Esophagus squamous epithelium (tissue), 5 donors: ENCODE data around the gene UBE2C. TPM values are rescaled to one million over a fixed set of nuclear protein-coding genes. Genes with fewer than 3 reads are reported as not detected.

ENCODE experiments used
- DNase-seq: peaks from one replicate; lab custom pipeline; 2025; lab: John Stamatoyannopoulos, UW
- H3K27ac ChIP-seq, 4 donors: fragments of 200-600 bp; sonication (generic); one replicate each; pipeline ENCODE4 v1.5.1; 2016 to 2019; ENCODE audit warnings: mild to moderate bottlenecking in 1 of 4
- H3K27me3 ChIP-seq, 4 donors: fragments of 200-600 bp; sonication (generic); 1 replicate in 3 of 4; 2 replicates in 1 of 4; pipeline versions ENCODE4 v1.5.1 to v1.6.0; 2017 to 2021; ENCODE audit warnings: antibody characterized with exemption in 1 of 4
- H3K36me3 ChIP-seq, 3 donors: fragments of 200-600 bp; sonication (generic); one replicate each; pipeline ENCODE4 v1.5.1; 2016 to 2019
- H3K4me1 ChIP-seq, 3 donors: fragments of 200-600 bp; sonication (generic); one replicate each; pipeline ENCODE4 v1.5.1; 2017 to 2019
- H3K4me3 ChIP-seq, 4 donors: fragments of 200-600 bp; sonication (generic); 1 replicate in 3 of 4; 2 replicates in 1 of 4; pipeline ENCODE4 v1.5.1; 2016 to 2019; ENCODE audit warnings: mild to moderate bottlenecking in 2 of 4, moderate library complexity in 1 of 4
- H3K9me3 ChIP-seq, 3 donors: fragments of 200-600 bp; sonication (generic); one replicate each; pipeline ENCODE4 v1.5.1; 2016 to 2019
- POLR2A ChIP-seq, 4 donors: fragments of 450-650 bp; IDR thresholded peaks; one replicate each; pipeline ENCODE4 v1.6.1; 2017; ENCODE audit warnings: antibody characterized with exemption in 4 of 4, mild to moderate bottlenecking in 4 of 4, moderate library complexity in 3 of 4
- WGBS, 2 donors: methylation state at CpG; one replicate each; pipeline ENCODE4 v1.1.5; 2018; 5-methylcytosine and 5-hydroxymethylcytosine counted together
- intact Hi-C: fragments of 100-400 bp; cut with DNase I; formaldehyde crosslinking; loops from one replicate; pipeline ENCODE4 v1.15.0; 2022
- small RNA-seq, 4 donors: library from RNA; depleted of rRNA; stranded (forward); fragments of <200 nt; gene quantifications; one replicate each; pipeline ENCODE3, GENCODE V24; 2016
- total RNA-seq, 4 donors: library from RNA; depleted of rRNA; stranded (reverse); fragments of >200 nt; gene quantifications; one replicate each; pipeline ENCODE4 v1.1.0, GENCODE V29; 2016
- TF ChIP-seq, protein P1 (sequence below), 6 experiments: fragments of 450-650 bp in 4 of 6; fragments of 200-600 bp in 2 of 6; sonication (generic) in 2 of 6; IDR thresholded peaks; one replicate each; pipeline ENCODE4 v1.5.1; 2016 to 2019; ENCODE audit warnings: antibody characterized with exemption in 6 of 6, mild to moderate bottlenecking in 4 of 6, moderate library complexity in 4 of 6
- donor health status: DM: yes; HTN: yes; CAD: no.

The UBE2C gene
- total RNA-seq, 4 donors from 2014 or later = 17.4 to 54.4 (median 31.2) TPM

DNA sequence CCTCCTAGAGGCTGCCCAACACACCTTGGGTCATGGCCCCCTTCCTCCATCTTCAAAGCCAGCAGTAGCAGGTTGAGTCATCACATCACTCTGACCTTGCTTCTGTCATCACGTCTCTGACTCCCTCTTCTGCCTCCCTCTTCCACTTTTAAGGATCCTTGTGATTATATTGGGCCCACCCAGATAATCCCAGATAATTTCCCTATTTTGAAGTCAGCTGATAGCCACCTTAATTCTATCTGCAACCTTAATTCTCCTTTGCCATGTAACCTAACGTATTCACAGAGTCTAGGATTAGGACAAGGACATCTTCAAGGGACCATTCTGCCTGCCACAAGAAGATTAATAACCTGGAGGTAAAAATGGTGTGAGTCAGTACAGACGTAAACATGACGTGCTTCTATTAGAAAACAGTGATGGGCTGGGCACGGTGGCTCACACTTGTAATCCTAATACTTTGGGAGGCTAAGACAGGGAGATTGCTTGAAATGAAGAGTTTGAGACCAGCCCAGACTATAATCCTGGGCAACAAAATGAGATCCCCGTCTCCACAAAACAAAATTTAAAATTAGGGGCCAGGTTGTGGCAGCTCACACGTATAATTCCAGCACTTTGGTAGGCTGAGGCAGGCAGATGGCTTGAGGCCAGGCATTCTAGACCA is 48.2 kb downstream of the UBE2C start:
- intact Hi-C loops = no loop called here
- no peak overlapping the region for H3K27ac ChIP-seq
- H3K4me1 ChIP-seq = peaks cover 16 to 30% (median 21%) of the 10 kb centered on the region in 3 donors
- H3K4me3 ChIP-seq = no peak overlapping the region
- no peak for DNase-seq
- 34 to 48% methylated on average over 7 of the region's 7 CpGs for WGBS, 2 donors
- TF ChIP-seq, protein P1, sequence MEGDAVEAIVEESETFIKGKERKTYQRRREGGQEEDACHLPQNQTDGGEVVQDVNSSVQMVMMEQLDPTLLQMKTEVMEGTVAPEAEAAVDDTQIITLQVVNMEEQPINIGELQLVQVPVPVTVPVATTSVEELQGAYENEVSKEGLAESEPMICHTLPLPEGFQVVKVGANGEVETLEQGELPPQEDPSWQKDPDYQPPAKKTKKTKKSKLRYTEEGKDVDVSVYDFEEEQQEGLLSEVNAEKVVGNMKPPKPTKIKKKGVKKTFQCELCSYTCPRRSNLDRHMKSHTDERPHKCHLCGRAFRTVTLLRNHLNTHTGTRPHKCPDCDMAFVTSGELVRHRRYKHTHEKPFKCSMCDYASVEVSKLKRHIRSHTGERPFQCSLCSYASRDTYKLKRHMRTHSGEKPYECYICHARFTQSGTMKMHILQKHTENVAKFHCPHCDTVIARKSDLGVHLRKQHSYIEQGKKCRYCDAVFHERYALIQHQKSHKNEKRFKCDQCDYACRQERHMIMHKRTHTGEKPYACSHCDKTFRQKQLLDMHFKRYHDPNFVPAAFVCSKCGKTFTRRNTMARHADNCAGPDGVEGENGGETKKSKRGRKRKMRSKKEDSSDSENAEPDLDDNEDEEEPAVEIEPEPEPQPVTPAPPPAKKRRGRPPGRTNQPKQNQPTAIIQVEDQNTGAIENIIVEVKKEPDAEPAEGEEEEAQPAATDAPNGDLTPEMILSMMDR (IDR thresholded peaks at IDR 0.05) = no peak
- TF ChIP-seq POLR2A (IDR thresholded peaks at IDR 0.05) = no peak
- no peaks in the 10 kb centered on the region for H3K9me3 ChIP-seq
- H3K27me3 ChIP-seq = no peaks in the 10 kb centered on the region
- H3K36me3 ChIP-seq = no peaks in the 10 kb centered on the region

DNA sequence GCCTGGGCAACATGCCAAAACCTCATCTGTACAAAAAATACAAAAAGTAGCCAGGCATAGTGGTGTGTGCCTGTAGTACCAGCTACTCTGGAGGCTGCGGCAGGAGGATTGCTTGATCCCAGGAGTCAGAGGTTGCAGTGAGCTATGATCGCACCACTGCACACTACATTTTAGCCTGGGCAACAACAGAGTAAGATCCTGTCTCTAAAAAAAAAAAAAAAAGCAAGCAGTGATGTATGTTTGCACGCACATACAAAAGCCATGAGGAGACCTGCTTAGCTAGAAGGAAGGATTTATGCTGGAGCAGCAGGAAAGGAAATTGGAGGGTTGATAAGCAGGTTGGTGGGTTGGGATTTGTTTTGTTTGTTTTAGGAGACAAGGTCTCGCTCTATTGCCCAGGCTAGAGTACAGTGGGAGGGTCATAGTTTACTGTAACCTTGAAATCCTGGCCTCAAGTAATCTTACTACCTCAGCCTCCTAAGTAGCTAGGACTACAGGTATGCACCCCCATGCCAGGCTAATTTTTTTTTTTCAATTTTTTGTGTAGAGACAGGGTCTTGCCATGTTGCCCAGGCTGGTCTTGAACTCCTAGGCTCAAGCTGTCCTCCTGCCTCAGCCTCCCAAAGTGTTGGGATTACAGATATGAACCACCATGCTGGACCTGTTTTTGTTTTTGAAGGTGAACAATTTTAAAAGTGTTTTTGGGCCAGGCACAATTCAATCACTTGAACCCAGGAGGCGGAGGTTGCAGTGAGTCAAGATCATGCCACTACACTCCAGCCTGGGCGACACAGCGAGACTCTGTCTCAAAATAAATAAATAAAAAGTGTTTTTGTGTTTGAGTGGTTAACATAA is 49.0 kb downstream of the UBE2C start:
- Histone ChIP-seq H3K9me3 (no peaks in the 10 kb centered on the region), H3K4me1 (peaks cover 8 to 22% (median 13%) of the 10 kb centered on the region in 3 donors), H3K27me3 (no peaks in the 10 kb centered on the region), H3K4me3 (no peak overlapping the region), H3K27ac (no peak overlapping the region), H3K36me3 (no peaks in the 10 kb centered on the region)
- intact Hi-C loops = no loop called here
- DNase-seq = no peak
- TF ChIP-seq, protein P1 (IDR thresholded peaks at IDR 0.05) = no peak
- no peak for TF ChIP-seq POLR2A (IDR thresholded peaks at IDR 0.05)
- WGBS, 2 donors = 91% methylated on average over 7 of the region's 7 CpGs

DNA sequence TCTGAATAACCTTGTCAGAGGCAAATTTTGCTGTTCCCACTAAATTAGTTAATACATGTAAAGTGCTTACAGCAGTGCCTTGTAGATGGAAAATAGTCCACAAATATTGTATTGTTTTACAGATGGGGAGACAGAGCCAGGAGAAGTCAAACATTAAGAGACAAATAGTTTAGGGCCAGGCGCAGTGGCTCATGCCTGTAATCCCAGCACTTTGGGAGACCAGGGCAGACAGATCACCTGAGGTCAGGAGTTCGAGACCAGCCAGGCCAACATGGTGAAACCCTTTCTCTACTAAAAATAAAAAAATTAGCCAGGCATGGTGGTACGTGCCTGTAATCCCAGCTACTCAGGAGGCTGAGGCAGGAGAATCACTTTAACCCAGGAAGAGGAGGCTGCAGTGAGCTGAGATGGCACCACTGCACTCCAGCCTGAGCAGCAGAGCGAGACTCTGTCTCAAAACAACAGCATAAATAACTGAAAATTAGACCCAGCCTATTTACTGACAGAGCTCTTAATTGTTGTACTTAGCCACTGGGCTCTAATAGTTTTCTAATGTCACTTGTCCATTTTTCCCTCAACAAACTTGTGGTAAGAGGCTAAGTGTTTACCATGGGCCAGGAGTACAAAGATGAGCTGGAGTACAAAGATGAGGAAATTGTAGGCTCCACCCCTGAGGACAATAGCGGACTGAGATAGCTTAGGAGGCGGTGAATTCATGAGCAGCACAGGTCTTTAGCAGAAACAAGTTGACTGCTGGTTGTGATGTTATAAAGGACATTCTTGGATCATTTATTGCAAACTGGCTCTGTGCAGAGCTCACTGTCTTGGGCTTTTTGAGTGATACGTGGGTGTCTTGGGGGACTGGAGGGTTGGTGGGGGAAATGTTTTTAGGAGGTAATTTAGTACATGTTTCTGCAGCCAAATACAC is 51.4 kb downstream of the UBE2C start:
- no peak for DNase-seq
- no peak overlapping the region for H3K27ac ChIP-seq
- WGBS, 2 donors = 83 to 85% methylated on average over 7 of the region's 7 CpGs
- TF ChIP-seq, protein P1 (IDR thresholded peaks at IDR 0.05) = no peak
- TF ChIP-seq POLR2A (IDR thresholded peaks at IDR 0.05) = no peak
- H3K9me3 ChIP-seq = no peaks in the 10 kb centered on the region
- no peak overlapping the region for H3K4me3 ChIP-seq
- H3K27me3 ChIP-seq = no peaks in the 10 kb centered on the region
- H3K36me3 ChIP-seq = no peaks in the 10 kb centered on the region
- peaks cover 0 to 2% (median 0%) of the 10 kb centered on the region in 3 donors for H3K4me1 ChIP-seq
- intact Hi-C loops = no loop called here

DNA sequence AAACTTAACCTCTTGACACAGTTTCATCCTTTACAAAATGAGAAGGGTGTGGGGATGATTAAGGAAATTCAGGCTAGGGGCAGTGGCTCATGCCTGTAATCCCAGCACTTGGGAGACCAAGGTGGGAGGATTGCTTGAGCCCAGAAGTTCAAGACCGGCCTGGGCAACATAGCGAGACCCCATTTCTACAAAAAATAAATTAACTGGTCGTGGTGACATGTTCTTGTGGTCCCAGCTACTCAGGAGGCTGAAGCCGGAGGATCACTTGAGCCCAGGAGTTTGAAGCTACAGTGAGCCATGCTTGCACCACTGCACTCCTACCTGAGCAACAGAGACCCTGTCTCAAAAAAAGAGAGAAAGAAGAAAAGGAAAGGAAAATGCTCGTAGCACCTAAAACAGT is 54.0 kb downstream of the UBE2C start:
- H3K27me3 ChIP-seq = no peaks in the 10 kb centered on the region
- H3K9me3 ChIP-seq = no peaks in the 10 kb centered on the region
- DNase-seq = no peak
- TF ChIP-seq, protein P1 (IDR thresholded peaks at IDR 0.05) = no peak
- no peak for TF ChIP-seq POLR2A (IDR thresholded peaks at IDR 0.05)
- intact Hi-C loops = no loop called here
- no peaks in the 10 kb centered on the region for H3K4me1 ChIP-seq
- no peak overlapping the region for H3K4me3 ChIP-seq
- 93 to 95% methylated on average over 5 of the region's 5 CpGs for WGBS, 2 donors
- H3K36me3 ChIP-seq = no peaks in the 10 kb centered on the region
- no peak overlapping the region for H3K27ac ChIP-seq

Small RNA genes lying within 50 kb of the gene (small RNA-seq; reads per million reads assigned to genes)
- gene RNU6ATAC38P = 0 reads per million in 4 donors

Other genes starting within 250 kb of the UBE2C start
- gene WFDC8, start 233.4 kb upstream of the UBE2C start, total RNA-seq = not detected
- not detected for gene WFDC10A, start 182.9 kb upstream of the UBE2C start, total RNA-seq
- not detected for gene WFDC9, start 181.4 kb upstream of the UBE2C start, total RNA-seq
- gene WFDC11, start 142.4 kb upstream of the UBE2C start, total RNA-seq = not detected
- not detected for gene WFDC13, start 110.6 kb upstream of the UBE2C start, total RNA-seq
- gene WFDC10B, start 107.6 kb upstream of the UBE2C start, total RNA-seq = not detected
- not detected for gene SPINT4, start 90.3 kb upstream of the UBE2C start, total RNA-seq
- 1 to 10 TPM in 1 of 4 donors, not detected in 3; 1.3 TPM for gene WFDC3, start 20.8 kb upstream of the UBE2C start, total RNA-seq
- gene DNTTIP1, start 20.7 kb upstream of the UBE2C start, total RNA-seq = 10 to 100 TPM; 13.9 to 23.1 (median 20.3) TPM
- 1 to 10 TPM in 1 of 4 donors, not detected in 3; 1.1 TPM for gene TNNC2, start 14.7 kb downstream of the UBE2C start, total RNA-seq
- 10 to 100 TPM; 21.2 to 43.2 (median 37.4) TPM for gene SNX21, start 21.2 kb downstream of the UBE2C start, total RNA-seq
- 10 to 100 TPM; 27.7 to 35.0 (median 31.1) TPM for gene ACOT8, start 44.7 kb downstream of the UBE2C start, total RNA-seq
- 1 to 10 TPM; 1.1 to 3.2 (median 2.5) TPM for gene ZSWIM3, start 45.0 kb downstream of the UBE2C start, total RNA-seq
- 1 to 10 TPM; 6.6 to 8.8 (median 7.6) TPM for gene ZSWIM1, start 68.6 kb downstream of the UBE2C start, total RNA-seq
- gene SPATA25, start 75.0 kb downstream of the UBE2C start, total RNA-seq = 1 to 10 TPM in 2 of 4 donors, not detected in 2; 1.1 to 1.3 TPM
- gene NEURL2, start 78.6 kb downstream of the UBE2C start, total RNA-seq = 1 to 10 TPM; 4.1 to 6.5 (median 5.5) TPM
- gene CTSA, start 78.7 kb downstream of the UBE2C start, total RNA-seq = 10 to 100 TPM; 44.5 to 74.8 (median 56.8) TPM
- gene PLTP, start 99.5 kb downstream of the UBE2C start, total RNA-seq = 100 to 1,000 TPM in 2 of 4 donors, 10 to 100 TPM in 1, 1 to 10 TPM in 1; 5.9 to 248 (median 92.6) TPM
- gene PCIF1, start 122.0 kb downstream of the UBE2C start, total RNA-seq = 10 to 100 TPM; 10.4 to 36.8 (median 16.4) TPM
- 10 to 100 TPM; 10.5 to 22.5 (median 19.8) TPM for gene ZNF335, start 159.6 kb downstream of the UBE2C start, total RNA-seq
- under 1 TPM in 3 of 4 donors, not detected in 1; 0.18 to 0.50 (median 0.38) TPM for gene MMP9, start 196.3 kb downstream of the UBE2C start, total RNA-seq
- gene SLC12A5, start 216.6 kb downstream of the UBE2C start, total RNA-seq = not detected